A673 (cell line): ENCODE data around the gene ATG10. TPM values are rescaled to one million over a fixed set of nuclear protein-coding genes. Genes with fewer than 3 reads are reported as not detected.
"Not testable (repeated sequence)": the region's sequence is repeated elsewhere in the genome, so short reads cannot be mapped to it uniquely, and the experiment has no call there.

Experiments
- BruUV-seq: library from RNA; stranded (reverse); fragments of 400-500 nt; replicated peaks from 2 replicates; lab custom pipeline; 2021; lab: Mats Ljungman, UMichigan
- CTCF ChIA-PET: fragments of 300-600 bp; sonication (Branson Sonifier 250); formaldehyde crosslinking; loops from one replicate; lab custom pipeline; 2022; ENCODE audit warnings: antibody characterized with exemption; lab: Charles Lee
- POLR2A ChIA-PET: fragments of 300-600 bp; sonication (Branson Sonifier 250); formaldehyde crosslinking; loops from one replicate; lab custom pipeline; 2022; ENCODE audit warnings: antibody characterized with exemption; ENCODE audit not compliant: low non-redundant PET; lab: Charles Lee
- DNase-seq: peaks from one replicate; pipeline ENCODE4 v3.0.0-alpha.2; 2015; ENCODE audit warnings: low spot score
- H3K27ac ChIP-seq: fragments of 200-600 bp; sonication (generic); 2 replicates; pipeline ENCODE4 v1.5.1; 2016; ENCODE audit warnings: mixed run types, low read depth, mild to moderate bottlenecking, mixed read lengths, antibody characterized with exemption, low read length; ENCODE audit not compliant: poor library complexity, severe bottlenecking
- H3K27me3 ChIP-seq: fragments of 200-600 bp; sonication (generic); replicated peaks from 2 replicates; pipeline ENCODE4 v1.6.1; 2017; ENCODE audit warnings: mixed run types, low read depth, mild to moderate bottlenecking, mixed read lengths, antibody characterized with exemption, low read length; ENCODE audit not compliant: insufficient read depth, poor library complexity
- H3K36me3 ChIP-seq: fragments of 200-600 bp; sonication (generic); 2 replicates; pipeline ENCODE4 v1.6.1; 2016; ENCODE audit warnings: mixed run types, mild to moderate bottlenecking, mixed read lengths, antibody characterized with exemption, low read length; ENCODE audit not compliant: insufficient read depth, poor library complexity, severe bottlenecking
- H3K4me1 ChIP-seq: fragments of 200-600 bp; sonication (generic); 2 replicates; pipeline ENCODE4 v1.6.1; 2017; ENCODE audit warnings: mixed run types, mild to moderate bottlenecking, mixed read lengths, antibody characterized with exemption, low read length; ENCODE audit not compliant: insufficient read depth, poor library complexity, severe bottlenecking
- H3K4me3 ChIP-seq: fragments of 200-600 bp; sonication (generic); 2 replicates; pipeline ENCODE4 v1.5.1; 2016; ENCODE audit warnings: low read depth, mixed run types, mild to moderate bottlenecking, mixed read lengths, low read length; ENCODE audit not compliant: poor library complexity, severe bottlenecking
- H3K9me3 ChIP-seq: fragments of 200-600 bp; sonication (generic); 2 replicates; pipeline ENCODE4 v1.6.1; 2016; ENCODE audit warnings: mixed run types, low read depth, mild to moderate bottlenecking, mixed read lengths, antibody characterized with exemption, low read length; ENCODE audit not compliant: poor library complexity, severe bottlenecking
- CTCF ChIP-seq: fragments of 300-800, 200-600 bp; sonication (generic); conservative IDR thresholded peaks from 2 replicates; pipeline ENCODE4 v1.5.1; 2017; ENCODE audit warnings: low read depth, mild to moderate bottlenecking, antibody characterized with exemption, low read length, moderate library complexity, mixed read lengths
- EZH2 ChIP-seq: fragments of 200-600 bp; sonication (generic); IDR thresholded peaks from 2 replicates; pipeline ENCODE4 v1.6.1; 2017; ENCODE audit warnings: borderline replicate concordance, low read depth, mild to moderate bottlenecking, mixed read lengths, antibody characterized with exemption, low read length; ENCODE audit not compliant: poor library complexity, severe bottlenecking
- intact Hi-C: fragments of 100-400 bp; cut with micrococcal nuclease; formaldehyde crosslinking; loops from one replicate; pipeline ENCODE4 v1.10.0; 2022; ENCODE audit not compliant: unreplicated experiment
- total RNA-seq: library from RNA; stranded (reverse); gene quantifications from 2 replicates; pipeline ENCODE4 v1.2.3, GENCODE V29; 2021

ATG10 gene
- total RNA-seq, 1 experiment from 2014 or later: 17.1 TPM

- Histone ChIP-seq H3K4me1 (no peaks in the 10 kb centered on the region), H3K27me3 (no peaks in the 10 kb centered on the region), H3K4me3 (no peak overlapping the region), H3K27ac (no peak overlapping the region), H3K36me3 (no peaks in the 10 kb centered on the region), H3K9me3 (no peaks in the 10 kb centered on the region)
- TF ChIP-seq EZH2 (no peak), CTCF (no peak)
- CTCF ChIA-PET: no interaction called here
- POLR2A ChIA-PET: no interaction called here
- no TSS peak for BruUV-seq
- intact Hi-C loops: no loop called here
- DNase-seq: no peak
Observed at GRCh38 chr5:82031220-82032119, 59.6 kb downstream of the ATG10 start.

GRCh38 chr5:82042894-82043293 is 71.1 kb downstream of the ATG10 start:
- DNase-seq, intact Hi-C loops, POLR2A ChIA-PET, H3K36me3 ChIP-seq, H3K4me3 ChIP-seq, BruUV-seq, H3K4me1 ChIP-seq, H3K27ac ChIP-seq, H3K27me3 ChIP-seq, CTCF ChIA-PET: not testable (repeated sequence)
- H3K9me3 ChIP-seq: peaks cover 11% of the 10 kb centered on the region

GRCh38 chr5:82044010-82044409 is 72.2 kb downstream of the ATG10 start:
- peaks cover 11% of the 10 kb centered on the region for H3K9me3 ChIP-seq
- DNase-seq: no peak
- POLR2A ChIA-PET: no interaction called here
- BruUV-seq: no TSS peak
- TF ChIP-seq EZH2 (no peak), CTCF (no peak)
- no peak overlapping the region for H3K27ac ChIP-seq
- no peak overlapping the region for H3K4me3 ChIP-seq
- CTCF ChIA-PET: no interaction called here
- no peaks in the 10 kb centered on the region for H3K36me3 ChIP-seq
- intact Hi-C loops: no loop called here
- H3K27me3 ChIP-seq: no peaks in the 10 kb centered on the region
- no peaks in the 10 kb centered on the region for H3K4me1 ChIP-seq
